Prostate gland (tissue), 2 donors: ENCODE data around the gene POC1B.

Experiments
- CTCF ChIP-seq, 4 experiments: fragments of 200-600 bp in 2 of 4; fragments of 450-650 bp in 2 of 4; sonication (generic) in 2 of 4; IDR thresholded peaks; 1 replicate in 3 of 4; 2 replicates in 1 of 4; pipeline ENCODE4 v1.5.1; 2016 to 2019; ENCODE audit warnings: antibody characterized with exemption in 4 of 4, mild to moderate bottlenecking in 2 of 4, moderate library complexity in 2 of 4
- POLR2A ChIP-seq: fragments of 450-650 bp; IDR thresholded peaks from one replicate; pipeline ENCODE4 v1.6.1; 2016; ENCODE audit warnings: antibody characterized with exemption, mild to moderate bottlenecking
- POLR2AphosphoS5 ChIP-seq: sonication (generic); formaldehyde crosslinking; IDR thresholded peaks from one replicate; pipeline ENCODE4 v1.6.1; 2017; ENCODE audit warnings: antibody characterized with exemption

GRCh38 chr12:89567691-89568239 is 41.9 kb upstream of the POC1B start:
- TF ChIP-seq CTCF (IDR thresholded peaks at IDR 0.05) (no peak), POLR2AphosphoS5 (no peak), POLR2A (no peak)
